ENCODE results near the gene ZER1. TPM values are rescaled to one million over a fixed set of nuclear protein-coding genes. Genes with fewer than 3 reads are reported as not detected.

ZER1 gene
- polyA plus RNA-seq, 3 donors = 16.1 to 25.6 (median 18.0) TPM

- Histone ChIP-seq H3K4me2 (replicated peaks; ENCODE audit: extremely low read depth, low read length, poor library complexity, severe bottlenecking) (no peak overlapping the region), H2AFZ (ENCODE audit: insufficient read depth, low read depth, low read length, poor library complexity, severe bottlenecking) (no peak overlapping the region), H3K4me1 (ENCODE audit: control insufficient read depth in 1 of 2, insufficient read depth in 2 of 2, low read length in 2 of 2) (no peaks in the 10 kb centered on the region), H3K9me3 (replicated peaks in 1 of 2; ENCODE audit: control insufficient read depth in 1 of 2, insufficient read depth in 1 of 2, low read length in 2 of 2) (no peaks in the 10 kb centered on the region), H3K27ac (ENCODE audit: low read depth in 1 of 2, low read length in 2 of 2) (no peak overlapping the region), H3K4me3 (replicated peaks in 1 of 3; ENCODE audit: low read depth in 2 of 3, low read length in 3 of 3) (no peak overlapping the region), H3K9ac (ENCODE audit: insufficient read depth, low read length, poor library complexity, severe bottlenecking) (no peak overlapping the region), H3K79me2 (ENCODE audit: insufficient read depth, low read length) (no peaks in the 10 kb centered on the region), H3K27me3 (ENCODE audit: control insufficient read depth in 2 of 2, insufficient read depth in 2 of 2, low read length in 2 of 2) (no peaks in the 10 kb centered on the region), H4K20me1 (ENCODE audit: insufficient read depth, low read length) (no peaks in the 10 kb centered on the region), H3K36me3 (replicated peaks in 1 of 2; ENCODE audit: control insufficient read depth in 1 of 2, insufficient read depth in 2 of 2, low read length in 2 of 2) (no peaks in the 10 kb centered on the region)
- no peaks in the 10 kb centered on the region for H3K36me3 Mint-ChIP-seq
- no peaks in the 10 kb centered on the region for H3K4me1 Mint-ChIP-seq
- no peak overlapping the region for H3K27ac Mint-ChIP-seq
- H3K9me3 Mint-ChIP-seq = peaks cover 0 to 2% (median 0%) of the 10 kb centered on the region in 7 donors
- 96% methylated on average over 22 of the region's 26 CpGs for WGBS (ENCODE audit: insufficient coverage)
- intact Hi-C loops (cut with micrococcal nuclease) = no loop called here
- TF ChIP-seq CTCF (IDR thresholded peaks at IDR 0.05) = no peak
- no peak overlapping the region for H3K4me3 Mint-ChIP-seq
- DNase-seq = no peak
- H3K27me3 Mint-ChIP-seq (ENCODE audit: low read depth in 3 of 3) = peaks cover 0 to 1% (median 0%) of the 10 kb centered on the region in 3 donors
Observed at GRCh38 chr9:128712451-128713410, 59.0 kb downstream of the ZER1 start.

DNA sequence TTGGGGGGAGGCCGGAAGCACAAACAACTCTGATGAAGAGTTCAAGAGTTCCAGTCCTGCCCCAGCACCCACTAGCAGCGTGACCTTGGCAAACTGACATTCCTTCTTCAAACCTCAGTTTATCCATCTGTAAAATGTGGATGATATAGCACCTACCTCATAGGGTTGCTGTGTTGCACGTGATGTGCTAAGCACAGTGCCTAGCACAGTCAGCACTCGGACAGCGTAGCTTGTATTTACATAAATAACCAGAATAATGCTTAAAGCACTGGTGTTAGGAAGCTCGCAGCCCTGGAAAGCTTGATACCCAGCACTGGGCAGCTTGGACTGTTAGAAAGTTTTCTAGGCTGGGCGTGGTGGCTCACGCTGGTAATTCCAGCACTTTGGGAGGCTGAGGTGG, 64.3 kb downstream of the ZER1 start:
- no peak for DNase-seq
- Mint-ChIP-seq H3K4me3 (no peak overlapping the region), H3K4me1 (peaks cover 5% of the 10 kb centered on the region), H3K27me3 (ENCODE audit: low read depth in 3 of 3) (peaks cover 5 to 12% (median 11%) of the 10 kb centered on the region in 3 donors), H3K36me3 (no peaks in the 10 kb centered on the region), H3K27ac (no peak overlapping the region), H3K9me3 (no peaks in the 10 kb centered on the region)
- Histone ChIP-seq H2AFZ (ENCODE audit: insufficient read depth, low read depth, low read length, poor library complexity, severe bottlenecking) (no peak overlapping the region), H3K9me3 (replicated peaks in 1 of 2; ENCODE audit: control insufficient read depth in 1 of 2, insufficient read depth in 1 of 2, low read length in 2 of 2) (no peaks in the 10 kb centered on the region), H3K9ac (ENCODE audit: insufficient read depth, low read length, poor library complexity, severe bottlenecking) (no peak overlapping the region), H3K27me3 (ENCODE audit: control insufficient read depth in 2 of 2, insufficient read depth in 2 of 2, low read length in 2 of 2) (peaks cover 0 to 10% of the 10 kb centered on the region in 2 donors), H3K27ac (ENCODE audit: low read depth in 1 of 2, low read length in 2 of 2) (no peak overlapping the region), H3K4me3 (replicated peaks in 1 of 3; ENCODE audit: low read depth in 2 of 3, low read length in 3 of 3) (no peak overlapping the region), H3K4me2 (replicated peaks; ENCODE audit: extremely low read depth, low read length, poor library complexity, severe bottlenecking) (no peak overlapping the region), H3K36me3 (replicated peaks in 1 of 2; ENCODE audit: control insufficient read depth in 1 of 2, insufficient read depth in 2 of 2, low read length in 2 of 2) (no peaks in the 10 kb centered on the region), H3K4me1 (ENCODE audit: control insufficient read depth in 1 of 2, insufficient read depth in 2 of 2, low read length in 2 of 2) (peaks cover 5 to 8% of the 10 kb centered on the region in 2 donors), H3K79me2 (ENCODE audit: insufficient read depth, low read length) (no peaks in the 10 kb centered on the region), H4K20me1 (ENCODE audit: insufficient read depth, low read length) (no peaks in the 10 kb centered on the region)
- WGBS (ENCODE audit: insufficient coverage) = no CpG with 5 or more reads among the region's 8 CpGs
- intact Hi-C loops (cut with micrococcal nuclease) = no loop called here
- TF ChIP-seq CTCF (IDR thresholded peaks at IDR 0.05) = no peak

Data from CD14-positive monocyte (primary cell).